Ovary (tissue), 9 donors: ENCODE data around the gene RTF2. TPM values are rescaled to one million over a fixed set of nuclear protein-coding genes. Genes with fewer than 3 reads are reported as not detected.

Experiments
- DNase-seq, 5 donors: peaks; one replicate each; pipeline ENCODE4 v3.0.0-alpha.2; 2019 to 2020
- H3K27ac ChIP-seq, 2 donors: fragments of 200-600 bp; one replicate each; pipeline versions ENCODE4 v1.5.1 to v1.8.0; 2019 to 2022
- H3K27me3 ChIP-seq: fragments of 200-600 bp; one replicate; pipeline ENCODE4 v1.8.0; 2022
- H3K36me3 ChIP-seq: fragments of 200-600 bp; sonication (generic); one replicate; pipeline ENCODE4 v1.5.1; 2019
- H3K4me1 ChIP-seq: one replicate; pipeline ENCODE4 v1.8.1; 2013; ENCODE audit warnings: mild to moderate bottlenecking, moderate library complexity; ENCODE audit not compliant: insufficient read depth
- H3K4me3 ChIP-seq: fragments of 200-600 bp; sonication (generic); one replicate; pipeline ENCODE4 v1.5.1; 2017
- H3K9me3 ChIP-seq, 2 donors: fragments of 200-600 bp in 1 of 2; sonication (generic) in 1 of 2; one replicate each; pipeline versions ENCODE4 v1.5.1 to v1.8.1; 2013 to 2019; ENCODE audit warnings: mild to moderate bottlenecking in 1 of 2, moderate library complexity in 1 of 2
- EP300 ChIP-seq: sonication (generic); formaldehyde crosslinking; IDR thresholded peaks from one replicate; pipeline ENCODE4 v1.6.1; 2017; ENCODE audit warnings: antibody characterized with exemption
- POLR2A ChIP-seq: fragments of 450-650 bp; IDR thresholded peaks from one replicate; pipeline ENCODE4 v1.6.1; 2017; ENCODE audit warnings: antibody characterized with exemption, mild to moderate bottlenecking, moderate library complexity
- WGBS, 3 donors: extraction: QIAGEN DNeasy Blood & Tissue Kit in 1 of 3; methylation state at CpG; one replicate each; pipeline versions ENCODE4 v1.1.5 to v1.1.7; 2013 to 2017; 5-methylcytosine and 5-hydroxymethylcytosine counted together
- intact Hi-C, 4 donors: fragments of 100-400 bp; cut with DNase I; formaldehyde crosslinking; loops; one replicate each; pipeline versions ENCODE4 v1.11.0 to v1.15.1; 2022 to 2023
- polyA plus RNA-seq, 2 donors: library from polyadenylated mRNA; stranded (reverse); fragments of 200-250 nt in 1 of 2; fragments of 350-450 nt in 1 of 2; fragmentation: Illumina TruSeq in 1 of 2; extraction: RNeasy Lipid Tissue Mini Kit (QIAGEN cat#74804) in 1 of 2; gene quantifications; one replicate each; pipeline ENCODE4 v1.2.3, GENCODE V29; 2013 to 2014
- small RNA-seq: library from RNA; depleted of rRNA; stranded (forward); fragments of <200 nt; gene quantifications from one replicate; pipeline ENCODE3, GENCODE V24; 2016
- total RNA-seq, 7 donors: library from RNA; depleted of rRNA in 2 of 7; stranded (reverse); fragments of >200 nt in 2 of 7; fragmentation: NEBNext Ultra II Directional in 3 of 7; extraction: Animal tissue kit (Norgen Biotek cat#: 25700) in 3 of 7; gene quantifications; one replicate each; pipeline versions ENCODE4 v1.1.0 to v1.2.4, GENCODE V29; 2016 to 2023
- TF ChIP-seq, protein P1 (sequence below), 3 donors: fragments of 450-650 bp in 2 of 3; fragments of 200-600 bp in 1 of 3; IDR thresholded peaks; one replicate each; pipeline versions ENCODE4 v1.5.1 to v1.8.0; 2016 to 2022; ENCODE audit warnings: antibody characterized with exemption in 3 of 3, mild to moderate bottlenecking in 1 of 3
- donor health status: DM: no; HTN: no; CAD: no; lungs with moderate emphysema.
- donor health status: DM: no; HTN: no; CAD: no.
- donor health status: Bipolar disorder and iron deficiency.
- donor health status: DM: yes; HTN: yes; CAD: no.
- donor health status: DM: no; HTN: no; CAD: no.
- donor health status: DM: yes; HTN: yes; CAD: no.

RTF2 gene
- total and polyA plus RNA-seq, 9 donors = 32.3 to 128 (median 86.8) TPM

DNA sequence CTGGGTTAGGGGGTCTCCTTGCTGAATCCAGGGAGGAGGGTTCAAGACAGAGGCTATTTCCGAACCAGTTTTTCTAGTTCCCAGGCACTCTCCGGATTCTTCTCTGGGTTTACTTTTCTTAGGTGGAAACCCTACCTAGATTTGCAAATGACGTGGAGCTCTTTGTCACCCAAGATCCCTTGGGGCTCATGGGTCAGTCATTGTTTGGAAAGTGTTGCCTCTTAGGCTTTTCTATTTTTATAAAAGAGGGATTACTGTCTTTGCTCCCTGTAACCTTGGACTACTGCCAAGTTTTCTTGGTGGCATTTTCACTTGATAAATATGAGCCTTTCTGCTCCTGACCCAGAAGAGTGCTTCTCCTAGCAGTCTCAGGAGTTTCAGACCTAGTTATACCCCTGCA lies 98.2 kb downstream of the RTF2 start:
- H3K27me3 ChIP-seq = no peaks in the 10 kb centered on the region
- no peak overlapping the region for H3K4me3 ChIP-seq
- H3K36me3 ChIP-seq = no peaks in the 10 kb centered on the region
- WGBS, 3 donors = 49 to 65% (median 61%) methylated on average over 3 of the region's 3 CpGs
- H3K27ac ChIP-seq = no peak overlapping the region
- intact Hi-C loops = no loop called here
- H3K9me3 ChIP-seq = no peaks in the 10 kb centered on the region
- TF ChIP-seq, protein P1, sequence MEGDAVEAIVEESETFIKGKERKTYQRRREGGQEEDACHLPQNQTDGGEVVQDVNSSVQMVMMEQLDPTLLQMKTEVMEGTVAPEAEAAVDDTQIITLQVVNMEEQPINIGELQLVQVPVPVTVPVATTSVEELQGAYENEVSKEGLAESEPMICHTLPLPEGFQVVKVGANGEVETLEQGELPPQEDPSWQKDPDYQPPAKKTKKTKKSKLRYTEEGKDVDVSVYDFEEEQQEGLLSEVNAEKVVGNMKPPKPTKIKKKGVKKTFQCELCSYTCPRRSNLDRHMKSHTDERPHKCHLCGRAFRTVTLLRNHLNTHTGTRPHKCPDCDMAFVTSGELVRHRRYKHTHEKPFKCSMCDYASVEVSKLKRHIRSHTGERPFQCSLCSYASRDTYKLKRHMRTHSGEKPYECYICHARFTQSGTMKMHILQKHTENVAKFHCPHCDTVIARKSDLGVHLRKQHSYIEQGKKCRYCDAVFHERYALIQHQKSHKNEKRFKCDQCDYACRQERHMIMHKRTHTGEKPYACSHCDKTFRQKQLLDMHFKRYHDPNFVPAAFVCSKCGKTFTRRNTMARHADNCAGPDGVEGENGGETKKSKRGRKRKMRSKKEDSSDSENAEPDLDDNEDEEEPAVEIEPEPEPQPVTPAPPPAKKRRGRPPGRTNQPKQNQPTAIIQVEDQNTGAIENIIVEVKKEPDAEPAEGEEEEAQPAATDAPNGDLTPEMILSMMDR (IDR thresholded peaks at IDR 0.05) = no peak
- TF ChIP-seq POLR2A (no peak), EP300 (no peak)
- DNase-seq = no peak
- H3K4me1 ChIP-seq = no peaks in the 10 kb centered on the region

Small RNA genes within 50 kb of the gene (small RNA-seq; reads per million reads assigned to genes)
- gene RPL39P = not detected

Other genes starting within 250 kb of the RTF2 start
- not detected for gene MC3R, start 219.9 kb upstream of the RTF2 start, total RNA-seq
- gene MC3R, start 219.9 kb upstream of the RTF2 start, polyA plus RNA-seq = not detected
- 100 to 1,000 TPM in 5 of 7 donors, 10 to 100 TPM in 2; 61.5 to 135 (median 120) TPM for gene FAM210B, start 109.7 kb upstream of the RTF2 start, total RNA-seq
- gene FAM210B, start 109.7 kb upstream of the RTF2 start, polyA plus RNA-seq = 100 to 1,000 TPM in 1 of 2 donors, 10 to 100 TPM in 1; 94.4 to 148 TPM
- gene AURKA, start 76.4 kb upstream of the RTF2 start, total RNA-seq = 1 to 10 TPM; 2.2 to 10.0 (median 3.5) TPM
- gene AURKA, start 76.4 kb upstream of the RTF2 start, polyA plus RNA-seq = 1 to 10 TPM; 2.5 to 3.2 TPM
- gene CSTF1, start 76.0 kb upstream of the RTF2 start, total RNA-seq = 10 to 100 TPM; 23.8 to 41.5 (median 31.8) TPM
- gene CSTF1, start 76.0 kb upstream of the RTF2 start, polyA plus RNA-seq = 10 to 100 TPM; 15.5 to 40.7 TPM
- gene CASS4, start 56.4 kb upstream of the RTF2 start, total RNA-seq = 1 to 10 TPM; 1.0 to 6.9 (median 2.5) TPM
- 1 to 10 TPM; 1.2 to 3.1 TPM for gene CASS4, start 56.4 kb upstream of the RTF2 start, polyA plus RNA-seq
- gene FAM209A, start 56.1 kb downstream of the RTF2 start, total RNA-seq = under 1 TPM in 1 of 7 donors, not detected in 6; 0.27 TPM
- under 1 TPM in 1 of 2 donors, not detected in 1; 0.18 TPM for gene FAM209A, start 56.1 kb downstream of the RTF2 start, polyA plus RNA-seq
- under 1 TPM in 2 of 7 donors, not detected in 5; 0.31 to 0.37 TPM for gene FAM209B, start 64.6 kb downstream of the RTF2 start, total RNA-seq
- under 1 TPM in 1 of 2 donors, not detected in 1; 0.22 TPM for gene FAM209B, start 64.6 kb downstream of the RTF2 start, polyA plus RNA-seq
- gene TFAP2C, start 160.7 kb downstream of the RTF2 start, total RNA-seq = 1 to 10 TPM in 4 of 7 donors, under 1 TPM in 3; 0.23 to 7.7 (median 1.1) TPM
- gene TFAP2C, start 160.7 kb downstream of the RTF2 start, polyA plus RNA-seq = under 1 TPM; 0.18 TPM